ENCODE measurements around the gene BTNL9.
"Not testable (repeated sequence)": the region's sequence is repeated elsewhere in the genome, so short reads cannot be mapped to it uniquely, and the experiment has no call there.

BTNL9 gene

DNA sequence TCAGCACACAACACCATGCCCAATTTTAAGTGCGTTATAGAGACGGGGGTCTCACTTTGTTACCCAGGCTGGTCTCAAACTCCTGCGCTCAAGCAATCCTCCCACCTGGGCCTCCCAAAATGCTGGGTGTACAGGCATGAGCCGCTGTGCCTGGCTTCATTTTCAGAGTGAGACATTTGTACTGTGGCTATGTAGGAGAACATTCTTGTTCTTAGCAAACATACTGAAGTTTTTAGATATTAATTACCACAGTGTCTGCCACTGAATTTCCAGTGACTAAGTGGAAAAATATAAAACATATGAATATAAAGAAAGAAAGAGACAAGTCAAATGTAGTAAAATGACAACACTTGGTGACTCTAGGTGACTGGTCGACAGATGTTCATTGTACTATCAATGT is 20.9 kb downstream of the BTNL9 start:
- no peak for DNase-seq (ENCODE audit: low read depth in 2 of 2)

DNA sequence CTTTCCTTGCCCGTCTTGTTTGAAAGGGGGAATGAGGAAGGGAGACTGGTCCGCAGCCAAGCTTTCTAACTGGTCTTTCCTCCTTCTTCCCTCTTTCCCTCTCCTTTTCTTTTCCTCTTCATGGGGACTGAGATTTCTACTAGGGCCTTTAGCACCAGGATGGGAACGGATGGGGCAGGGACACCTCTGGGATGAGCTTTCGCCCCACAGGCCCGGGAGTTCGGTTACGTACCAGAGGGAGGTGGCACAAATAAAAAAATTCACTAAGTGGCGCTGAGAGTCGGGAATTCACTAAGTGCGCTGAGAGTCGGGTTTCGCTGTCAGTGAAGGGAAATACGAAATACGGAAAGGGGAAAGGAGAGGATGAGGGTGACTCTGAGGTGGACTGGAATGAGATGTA is 21.6 kb downstream of the BTNL9 start:
- no peak for DNase-seq (ENCODE audit: low read depth in 2 of 2)

GRCh38 chr5:181062631-181063030 is 22.6 kb downstream of the BTNL9 start:
- no peak for DNase-seq (ENCODE audit: low read depth in 2 of 2)

GRCh38 chr5:181063514-181063913 is 23.4 kb downstream of the BTNL9 start:
- DNase-seq (ENCODE audit: low read depth in 2 of 2), result no peak

- no peak for DNase-seq (ENCODE audit: low read depth in 2 of 2)
These were observed 24.9 kb downstream of the BTNL9 start for GRCh38 chr5:181064987-181065386.

DNA sequence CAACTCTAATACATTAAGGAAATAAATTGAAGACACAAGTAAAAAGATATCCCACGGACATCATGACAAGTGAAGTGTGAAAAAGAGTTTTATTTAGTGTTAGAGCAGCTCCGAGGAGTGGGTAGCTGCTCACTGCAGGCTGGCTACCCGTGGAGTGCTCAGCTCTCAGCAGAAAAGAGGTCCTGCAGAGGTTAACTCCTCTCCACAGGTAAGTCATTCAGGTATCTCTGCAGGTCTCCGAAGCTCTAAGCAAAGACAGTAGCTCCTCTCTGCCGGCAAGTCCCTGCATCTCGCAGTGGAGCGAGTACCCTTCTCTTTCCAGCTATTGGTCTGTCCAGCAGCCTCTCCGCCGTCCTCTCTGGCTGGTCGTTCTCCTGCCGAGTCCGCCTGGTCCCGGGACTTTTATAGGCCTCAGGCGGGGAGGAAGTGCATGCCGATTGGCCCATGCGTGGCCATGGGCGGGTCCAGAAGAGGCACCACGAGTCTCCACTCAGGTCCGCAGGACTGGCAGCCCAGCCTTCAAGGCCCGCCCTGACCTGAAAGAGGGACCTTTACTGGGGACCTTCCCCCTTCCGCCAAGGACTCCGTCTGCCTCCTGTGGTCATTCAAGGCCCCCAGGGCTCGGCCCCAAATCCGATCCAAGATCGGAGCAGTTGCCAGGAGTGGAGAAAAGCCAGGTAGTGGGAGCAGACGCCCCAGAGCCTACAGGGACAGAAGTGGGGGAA is 29.9 kb downstream of the BTNL9 start:
- no peak for DNase-seq (ENCODE audit: low read depth in 2 of 2)

DNA sequence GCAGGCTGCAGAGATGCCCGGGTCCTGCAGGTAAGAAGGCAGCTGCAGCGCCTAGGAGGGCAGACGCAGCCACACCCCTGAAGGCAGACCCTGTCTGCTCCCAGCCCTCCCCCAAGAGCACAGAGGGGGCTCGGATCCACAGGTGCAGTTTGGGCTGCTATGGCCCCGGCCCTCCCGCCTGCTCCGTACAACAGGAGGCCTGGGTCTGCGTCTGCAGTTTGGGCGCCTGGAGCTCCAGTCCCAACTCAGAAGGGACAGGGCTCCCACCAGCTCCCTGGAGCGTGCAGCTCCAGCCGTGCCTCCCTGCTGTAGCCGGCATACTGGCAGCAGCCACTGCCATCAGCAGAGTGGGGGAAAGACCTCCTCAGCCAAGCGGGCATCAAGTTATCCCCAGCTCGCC is 30.5 kb downstream of the BTNL9 start:
- DNase-seq (ENCODE audit: low read depth in 2 of 2), result no peak

DNA sequence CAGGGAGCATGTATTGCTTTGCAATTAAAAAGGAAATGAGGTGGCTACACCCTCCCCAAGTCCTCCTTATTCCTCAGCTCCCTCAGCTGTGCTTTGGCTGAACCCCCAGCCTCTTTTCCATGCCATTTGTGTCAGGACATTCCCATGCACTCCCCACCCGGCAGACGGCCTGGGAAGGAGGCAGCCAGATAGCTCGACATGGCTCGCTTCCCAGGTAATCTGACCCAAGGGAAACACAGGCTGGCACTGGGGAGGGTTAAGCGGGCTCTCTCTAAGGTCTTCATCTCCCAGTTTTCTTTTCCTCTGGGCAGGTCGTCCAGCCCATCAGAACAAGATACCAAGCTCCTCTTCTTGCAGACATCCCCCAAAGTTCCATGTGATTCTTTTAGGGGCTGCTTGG is 31.2 kb downstream of the BTNL9 start:
- DNase-seq (ENCODE audit: low read depth in 2 of 2), result no peak

DNA sequence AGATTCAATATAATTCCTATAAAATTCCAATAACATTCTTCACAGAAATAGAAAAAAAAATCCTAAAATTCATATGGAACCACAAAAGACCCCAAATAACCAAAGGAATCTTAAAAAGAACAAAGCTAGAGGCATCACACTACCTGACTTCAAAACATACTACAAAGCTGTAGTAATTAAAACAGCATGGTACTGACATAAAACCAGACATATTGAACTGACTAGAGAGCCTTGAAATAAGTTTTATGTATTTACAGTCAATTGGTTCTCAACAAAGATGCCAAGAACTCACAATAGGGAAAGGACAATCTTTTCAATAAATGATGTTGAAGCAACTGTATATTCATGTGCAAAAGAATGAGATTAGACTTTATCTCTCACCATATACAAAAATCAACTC is 36.9 kb downstream of the BTNL9 start:
- DNase-seq (ENCODE audit: low read depth in 2 of 2), result no peak

GRCh38 chr5:181081989-181082388 is 41.9 kb downstream of the BTNL9 start:
- no peak for DNase-seq (ENCODE audit: low read depth in 2 of 2)

- DNase-seq (ENCODE audit: low read depth in 2 of 2), result no peak
These were observed 44.6 kb downstream of the BTNL9 start for GRCh38 chr5:181084621-181085195.

GRCh38 chr5:181086026-181086883 is 46.2 kb downstream of the BTNL9 start:
- no peak for DNase-seq (ENCODE audit: low read depth in 2 of 2)

- DNase-seq (ENCODE audit: low read depth in 2 of 2), result no peak
These were observed 46.8 kb downstream of the BTNL9 start for GRCh38 chr5:181086884-181087205.

DNA sequence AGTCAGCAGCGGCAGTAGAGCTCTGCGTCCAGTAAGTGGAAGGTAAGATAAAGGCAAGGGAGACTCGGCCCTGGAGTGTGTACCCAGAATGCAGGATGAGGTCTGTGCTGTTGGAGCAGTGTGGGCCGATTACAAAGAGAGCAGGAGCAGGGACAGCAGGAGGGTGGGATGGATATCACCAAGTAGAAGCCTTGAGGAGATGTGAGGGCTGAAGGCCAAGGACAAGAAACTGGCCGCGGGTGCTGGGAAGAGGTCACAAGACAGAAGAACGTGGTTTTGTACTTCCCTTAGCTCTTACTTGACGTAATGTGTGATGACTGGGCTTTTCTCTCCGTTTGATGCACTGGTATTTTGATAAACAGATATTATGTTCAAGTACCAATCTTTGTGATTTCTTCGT is 47.2 kb downstream of the BTNL9 start:
- DNase-seq (ENCODE audit: low read depth in 2 of 2), result no peak

GRCh38 chr5:181088289-181088688 is 48.2 kb downstream of the BTNL9 start:
- no peak for DNase-seq (ENCODE audit: low read depth in 2 of 2)

- no peak for DNase-seq (ENCODE audit: low read depth in 2 of 2)
These were observed 52.4 kb downstream of the BTNL9 start for GRCh38 chr5:181092428-181092827.

DNA sequence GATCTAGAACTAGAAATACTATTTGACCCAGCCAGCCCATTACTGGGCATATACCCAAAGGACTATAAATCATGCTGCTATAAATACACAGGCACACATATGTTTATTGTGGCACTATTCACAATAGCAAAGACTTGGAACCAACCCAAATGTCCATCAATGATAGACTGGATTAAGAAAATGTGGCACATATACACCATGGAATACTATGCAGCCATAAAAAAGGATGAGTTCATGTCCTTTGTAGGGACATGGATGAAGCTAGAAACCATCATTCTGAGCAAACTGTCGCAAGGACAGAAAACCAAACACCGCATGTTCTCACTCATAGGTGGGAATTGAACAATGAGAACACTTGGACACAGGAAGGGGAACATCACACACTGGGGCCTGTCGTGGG is 55.1 kb downstream of the BTNL9 start:
- not testable (repeated sequence) for DNase-seq (ENCODE audit: low read depth in 2 of 2)

GRCh38 chr5:181096721-181097382 is 56.8 kb downstream of the BTNL9 start:
- DNase-seq (ENCODE audit: low read depth in 2 of 2), result not testable (repeated sequence)

DNA sequence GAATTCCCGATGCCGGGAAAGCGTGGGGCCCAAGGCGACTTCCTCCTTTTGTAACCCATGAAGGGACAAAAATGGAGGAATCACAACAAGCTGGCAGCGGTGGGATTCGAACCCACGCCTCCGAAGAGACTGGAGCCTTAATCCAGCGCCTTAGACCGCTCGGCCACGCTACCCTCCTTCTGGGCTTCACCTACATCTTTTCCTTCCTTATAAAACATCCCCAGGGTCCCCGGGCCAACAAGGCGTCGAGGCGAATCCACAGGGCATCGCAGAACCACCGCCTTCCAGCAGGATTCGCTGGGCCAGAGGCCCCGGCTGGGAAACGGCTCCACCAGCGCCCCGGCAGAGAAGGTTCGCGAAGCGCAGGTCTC is 57.3 kb downstream of the BTNL9 start:
- DNase-seq (ENCODE audit: low read depth in 2 of 2), result not testable (repeated sequence)

DNA sequence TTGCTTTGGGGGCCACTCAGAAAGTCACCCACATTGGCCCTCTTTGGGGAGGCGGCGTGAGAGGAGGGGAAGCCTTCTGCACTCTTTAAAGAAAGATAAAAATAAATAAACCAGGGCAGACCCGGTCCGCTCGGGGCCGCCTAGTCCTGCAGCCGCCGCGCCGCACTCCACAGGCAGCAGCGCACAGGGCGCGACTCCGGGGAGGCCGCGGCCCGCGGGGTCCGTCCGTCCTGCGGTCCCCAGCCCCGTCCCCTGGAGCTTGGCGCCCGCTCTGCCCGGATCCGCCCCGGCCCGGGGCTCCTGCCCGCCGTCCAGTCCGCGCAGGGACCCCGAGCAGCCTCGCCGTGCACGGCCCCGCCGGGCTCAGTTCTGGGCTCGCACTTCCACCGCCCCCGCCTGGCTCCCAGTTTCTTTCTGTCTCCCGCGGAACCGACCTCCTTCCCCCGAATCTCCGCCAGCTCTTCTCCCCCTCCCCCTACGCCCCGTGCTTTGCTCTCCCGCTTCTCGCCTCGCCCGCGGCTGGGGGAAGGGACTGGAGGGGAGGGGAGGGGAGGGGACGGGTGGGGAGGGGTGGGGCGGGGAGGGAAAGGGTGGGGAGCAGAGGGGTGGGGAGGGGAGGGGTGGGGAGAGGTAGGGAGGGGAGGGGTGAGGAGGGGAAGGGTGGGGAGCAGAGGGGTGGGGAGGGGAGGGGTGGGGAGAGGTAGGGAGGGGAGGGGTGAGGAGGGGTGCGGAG is 57.9 kb downstream of the BTNL9 start:
- DNase-seq (ENCODE audit: low read depth in 2 of 2), result not testable (repeated sequence)

- no peak for DNase-seq (ENCODE audit: low read depth in 2 of 2)
These were observed 58.9 kb downstream of the BTNL9 start for GRCh38 chr5:181098762-181099601.
